WI38 (cell line): ENCODE measurements around the gene ARL6.
"Not testable (repeated sequence)": the region's sequence is repeated elsewhere in the genome, so short reads cannot be mapped to it uniquely, and the experiment has no call there.

ENCODE experiments used
- H3K4me3 ChIP-seq: 2 replicates; pipeline ENCODE4 v1.5.1; 2011; ENCODE audit warnings: low read depth, mild to moderate bottlenecking, control low read depth, low read length
- CTCF ChIP-seq: IDR thresholded peaks from 2 replicates; pipeline ENCODE4 v1.5.1; 2012; ENCODE audit warnings: low read depth, mild to moderate bottlenecking, control low read depth, low read length

Gene ARL6

GRCh38 chr3:97831140-97831539 is 66.6 kb downstream of the ARL6 start:
- H3K4me3 ChIP-seq = no peak overlapping the region
- TF ChIP-seq CTCF = no peak

GRCh38 chr3:97833184-97833583 is 68.6 kb downstream of the ARL6 start:
- H3K4me3 ChIP-seq = not testable (repeated sequence)

- TF ChIP-seq CTCF = no peak
- no peak overlapping the region for H3K4me3 ChIP-seq
Measured at GRCh38 chr3:97835761-97836160, 71.2 kb downstream of the ARL6 start.

- H3K4me3 ChIP-seq = no peak overlapping the region
- TF ChIP-seq CTCF = no peak
Measured at GRCh38 chr3:97838393-97838792, 73.8 kb downstream of the ARL6 start.

GRCh38 chr3:97839944-97840343 is 75.4 kb downstream of the ARL6 start:
- no peak overlapping the region for H3K4me3 ChIP-seq
- TF ChIP-seq CTCF = no peak

GRCh38 chr3:97841304-97841703 is 76.7 kb downstream of the ARL6 start:
- TF ChIP-seq CTCF = no peak
- no peak overlapping the region for H3K4me3 ChIP-seq

GRCh38 chr3:97841956-97842355 is 77.4 kb downstream of the ARL6 start:
- TF ChIP-seq CTCF = no peak
- no peak overlapping the region for H3K4me3 ChIP-seq

GRCh38 chr3:97848779-97849178 is 84.2 kb downstream of the ARL6 start:
- no peak for TF ChIP-seq CTCF
- H3K4me3 ChIP-seq = no peak overlapping the region
